ENCODE data around the gene UGT1A9. TPM values are rescaled to one million over a fixed set of nuclear protein-coding genes. Genes with fewer than 3 reads are reported as not detected.
"Not testable (repeated sequence)": the region's sequence is repeated elsewhere in the genome, so short reads cannot be mapped to it uniquely, and the experiment has no call there.

UGT1A9 gene
- total and polyA plus RNA-seq, 9 donors, result 0.36 TPM; not detected in 8

- no peak within 1 kb of the TSS for H3K27ac ChIP-seq
- no peak for TF ChIP-seq CTCF (IDR thresholded peaks at IDR 0.05)
- no peak for TF ChIP-seq POLR2A (IDR thresholded peaks at IDR 0.05)
- TF ChIP-seq EP300 (IDR thresholded peaks at IDR 0.05), result no peak
- no peaks in the 10 kb centered on the region for H3K4me1 ChIP-seq (ENCODE audit: insufficient read depth)
- H3K27me3 ChIP-seq, result no peaks in the 10 kb centered on the region
- DNase-seq, result no peak
- WGBS, 3 donors, result 80 to 87% (median 80%) methylated on average over 8 of the region's 8 CpGs
- no peaks in the 10 kb centered on the region for H3K36me3 ChIP-seq
- intact Hi-C loops (cut with DNase I), result no loop called here
- no peaks in the 10 kb centered on the region for H3K9me3 ChIP-seq
- no peak within 1 kb of the TSS for H3K4me3 ChIP-seq
Measured at GRCh38 chr2:233728723-233729301, 57.1 kb downstream of the UGT1A9 start, which contains the start of gene UGT1A3. TSS of gene UGT1A3 (plus strand) at chr2:233729042. CDS start at chr2:233729127, 85 bp downstream.

- H3K27ac ChIP-seq, result not testable (repeated sequence)
Measured at GRCh38 chr2:233736868-233737653, 65.4 kb downstream of the UGT1A9 start.

GRCh38 chr2:233740870-233741269 is 69.2 kb downstream of the UGT1A9 start:
- intact Hi-C loops (cut with DNase I), result no loop called here
- 48 to 77% (median 65%) methylated on average over 2 of the region's 2 CpGs for WGBS, 3 donors
- Histone ChIP-seq H3K4me1 (ENCODE audit: insufficient read depth) (no peaks in the 10 kb centered on the region), H3K36me3 (no peaks in the 10 kb centered on the region), H3K4me3 (no peak overlapping the region), H3K27ac (no peak overlapping the region), H3K9me3 (no peaks in the 10 kb centered on the region), H3K27me3 (no peaks in the 10 kb centered on the region)
- TF ChIP-seq EP300 (IDR thresholded peaks at IDR 0.05), result no peak
- no peak for TF ChIP-seq POLR2A (IDR thresholded peaks at IDR 0.05)
- TF ChIP-seq CTCF (IDR thresholded peaks at IDR 0.05), result no peak
- DNase-seq, result no peak

More at GRCh38 chr2:233736868-233737653, 65.4 kb downstream of the UGT1A9 start:
- H3K4me3 ChIP-seq; H3K36me3 ChIP-seq; H3K9me3 ChIP-seq; DNase-seq; H3K27me3 ChIP-seq; intact Hi-C loops (cut with DNase I); H3K4me1 ChIP-seq (ENCODE audit: insufficient read depth): not testable (repeated sequence)
- 77 to 88% (median 79%) methylated on average over 14 of the region's 14 CpGs for WGBS, 3 donors

GRCh38 chr2:233743464-233744259 is 72.0 kb downstream of the UGT1A9 start:
- no peak for TF ChIP-seq CTCF (IDR thresholded peaks at IDR 0.05)
- TF ChIP-seq POLR2A (IDR thresholded peaks at IDR 0.05), result no peak
- no peak for TF ChIP-seq EP300 (IDR thresholded peaks at IDR 0.05)
- DNase-seq, result no peak
- Histone ChIP-seq H3K4me1 (ENCODE audit: insufficient read depth) (no peaks in the 10 kb centered on the region), H3K4me3 (no peak overlapping the region), H3K27me3 (no peaks in the 10 kb centered on the region), H3K36me3 (no peaks in the 10 kb centered on the region), H3K9me3 (no peaks in the 10 kb centered on the region), H3K27ac (no peak overlapping the region)
- 90 to 94% (median 91%) methylated on average over 46 of the region's 46 CpGs for whole genome bisulfite sequencing, 3 donors
- intact Hi-C loops (cut with DNase I), result no loop called here
